Hepatocyte (in vitro differentiated cells): ENCODE measurements around the gene NTSR1. TPM values are rescaled to one million over a fixed set of nuclear protein-coding genes. Genes with fewer than 3 reads are reported as not detected.

Experiments
- DNase-seq: peaks from one replicate; pipeline ENCODE4 v3.0.0-alpha.2; 2016; ENCODE audit warnings: low spot score
- H2AFZ ChIP-seq: fragments of 200-600 bp; sonication (generic); 2 replicates; pipeline ENCODE4 v1.6.0; 2016; ENCODE audit warnings: antibody characterized with exemption, mild to moderate bottlenecking
- H3K27ac ChIP-seq: fragments of 200-600 bp; sonication (generic); 2 replicates; pipeline ENCODE4 v1.5.1; 2016; ENCODE audit warnings: mild to moderate bottlenecking
- H3K27me3 ChIP-seq: fragments of 200-600 bp; sonication (generic); 2 replicates; pipeline ENCODE4 v1.6.1; 2016
- H3K36me3 ChIP-seq: fragments of 200-600 bp; sonication (generic); replicated peaks from 2 replicates; pipeline ENCODE4 v1.5.1; 2016; ENCODE audit warnings: low read depth; ENCODE audit not compliant: insufficient read depth
- H3K4me1 ChIP-seq: fragments of 200-600 bp; sonication (generic); 2 replicates; pipeline ENCODE4 v1.5.1; 2016; ENCODE audit warnings: mild to moderate bottlenecking, moderate library complexity; ENCODE audit not compliant: insufficient read depth
- H3K4me2 ChIP-seq: fragments of 200-600 bp; sonication (generic); 2 replicates; pipeline ENCODE4 v1.6.0; 2016
- H3K4me3 ChIP-seq: fragments of 200-600 bp; sonication (generic); 2 replicates; pipeline ENCODE4 v1.5.1; 2016; ENCODE audit warnings: mild to moderate bottlenecking
- H3K79me2 ChIP-seq: fragments of 200-600 bp; sonication (generic); 2 replicates; pipeline ENCODE4 v1.6.0; 2017; ENCODE audit warnings: mild to moderate bottlenecking
- H3K9me2 ChIP-seq: fragments of 200-600 bp; sonication (generic); replicated peaks from 2 replicates; pipeline ENCODE4 v1.6.0; 2017; ENCODE audit warnings: mild to moderate bottlenecking; ENCODE audit not compliant: insufficient read depth
- H3K9me3 ChIP-seq: fragments of 200-600 bp; sonication (generic); 2 replicates; pipeline ENCODE4 v1.5.1; 2016; ENCODE audit warnings: low read depth, mild to moderate bottlenecking
- H4K20me1 ChIP-seq: fragments of 200-600 bp; sonication (generic); 2 replicates; pipeline ENCODE4 v1.6.0; 2016; ENCODE audit warnings: mild to moderate bottlenecking; ENCODE audit not compliant: insufficient read depth, poor library complexity, severe bottlenecking
- EZH2 ChIP-seq: fragments of 200-600 bp; sonication (generic); IDR thresholded peaks from 2 replicates; pipeline ENCODE4 v1.6.1; 2016; ENCODE audit warnings: antibody characterized with exemption, mild to moderate bottlenecking, borderline replicate concordance
- EZH2phosphoT487 ChIP-seq: fragments of 200-600 bp; sonication (generic); IDR thresholded peaks from one replicate; pipeline ENCODE4 v1.6.1; 2018; ENCODE audit warnings: antibody characterized with exemption, mild to moderate bottlenecking, low read depth, moderate library complexity; ENCODE audit not compliant: unreplicated experiment, severe bottlenecking
- WGBS: methylation state at CpG from one replicate; pipeline ENCODE4 v1.1.6; 2016; ENCODE audit warnings: low lambda C conversion rate; ENCODE audit errors: missing lambda C conversion rate; 5-methylcytosine and 5-hydroxymethylcytosine counted together
- polyA plus RNA-seq: library from polyadenylated mRNA; unstranded; fragments of >200 nt; fragmentation: Nextera tagmentation; extraction: Ambion mirVana; gene quantifications from 2 replicates; pipeline ENCODE4 v1.2.1, GENCODE V29; 2016
- total RNA-seq: library from RNA; depleted of rRNA; stranded (reverse); fragments of >200 nt; gene quantifications from 2 replicates; pipeline ENCODE4 v1.2.3, GENCODE V29; 2014
- TF ChIP-seq, protein P1 (sequence below): fragments of 200-600 bp; sonication (generic); IDR thresholded peaks from 2 replicates; pipeline ENCODE4 v1.5.1; 2016; ENCODE audit warnings: antibody characterized with exemption, mild to moderate bottlenecking; ENCODE audit not compliant: poor library complexity

Gene NTSR1
- total and polyA plus RNA-seq, 2 experiments from 2014 or later = 0.37 TPM; not detected in 1

DNA sequence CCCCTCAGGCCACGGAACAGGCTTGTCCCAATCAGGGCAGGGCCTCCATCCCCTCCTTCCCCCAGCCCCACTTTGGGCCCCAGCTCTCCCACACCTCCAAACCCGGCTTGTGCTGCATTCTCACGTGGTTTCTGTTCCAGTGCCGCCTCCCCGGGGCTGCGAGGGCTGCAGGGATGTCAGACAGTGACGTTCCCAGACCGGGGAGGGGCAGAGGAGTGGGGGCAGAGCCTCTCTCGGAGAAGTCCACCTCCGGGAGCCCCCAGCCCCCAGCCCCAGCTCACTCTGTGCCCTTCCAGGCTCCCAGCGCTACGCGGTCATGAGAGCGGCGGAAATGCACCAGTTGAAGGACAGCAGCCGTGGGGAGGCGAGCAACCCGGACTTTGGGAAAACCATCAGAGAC lies 47.9 kb upstream of the NTSR1 start:
- H3K79me2 ChIP-seq = no peaks in the 10 kb centered on the region
- no peaks in the 10 kb centered on the region for H3K36me3 ChIP-seq
- H3K4me2 ChIP-seq = no peak overlapping the region
- no peak overlapping the region for H2AFZ ChIP-seq
- TF ChIP-seq, protein P1, sequence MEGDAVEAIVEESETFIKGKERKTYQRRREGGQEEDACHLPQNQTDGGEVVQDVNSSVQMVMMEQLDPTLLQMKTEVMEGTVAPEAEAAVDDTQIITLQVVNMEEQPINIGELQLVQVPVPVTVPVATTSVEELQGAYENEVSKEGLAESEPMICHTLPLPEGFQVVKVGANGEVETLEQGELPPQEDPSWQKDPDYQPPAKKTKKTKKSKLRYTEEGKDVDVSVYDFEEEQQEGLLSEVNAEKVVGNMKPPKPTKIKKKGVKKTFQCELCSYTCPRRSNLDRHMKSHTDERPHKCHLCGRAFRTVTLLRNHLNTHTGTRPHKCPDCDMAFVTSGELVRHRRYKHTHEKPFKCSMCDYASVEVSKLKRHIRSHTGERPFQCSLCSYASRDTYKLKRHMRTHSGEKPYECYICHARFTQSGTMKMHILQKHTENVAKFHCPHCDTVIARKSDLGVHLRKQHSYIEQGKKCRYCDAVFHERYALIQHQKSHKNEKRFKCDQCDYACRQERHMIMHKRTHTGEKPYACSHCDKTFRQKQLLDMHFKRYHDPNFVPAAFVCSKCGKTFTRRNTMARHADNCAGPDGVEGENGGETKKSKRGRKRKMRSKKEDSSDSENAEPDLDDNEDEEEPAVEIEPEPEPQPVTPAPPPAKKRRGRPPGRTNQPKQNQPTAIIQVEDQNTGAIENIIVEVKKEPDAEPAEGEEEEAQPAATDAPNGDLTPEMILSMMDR = no peak
- no peak for TF ChIP-seq EZH2phosphoT487
- no peak for TF ChIP-seq EZH2
- H3K27ac ChIP-seq = no peak overlapping the region
- H3K9me2 ChIP-seq = no peaks in the 10 kb centered on the region
- no peak for DNase-seq
- H3K9me3 ChIP-seq = no peaks in the 10 kb centered on the region
- 85% methylated on average over 18 of the region's 18 CpGs for WGBS
- H4K20me1 ChIP-seq = no peaks in the 10 kb centered on the region
- peaks cover 7% of the 10 kb centered on the region for H3K4me1 ChIP-seq
- no peak overlapping the region for H3K4me3 ChIP-seq
- no peaks in the 10 kb centered on the region for H3K27me3 ChIP-seq

DNA sequence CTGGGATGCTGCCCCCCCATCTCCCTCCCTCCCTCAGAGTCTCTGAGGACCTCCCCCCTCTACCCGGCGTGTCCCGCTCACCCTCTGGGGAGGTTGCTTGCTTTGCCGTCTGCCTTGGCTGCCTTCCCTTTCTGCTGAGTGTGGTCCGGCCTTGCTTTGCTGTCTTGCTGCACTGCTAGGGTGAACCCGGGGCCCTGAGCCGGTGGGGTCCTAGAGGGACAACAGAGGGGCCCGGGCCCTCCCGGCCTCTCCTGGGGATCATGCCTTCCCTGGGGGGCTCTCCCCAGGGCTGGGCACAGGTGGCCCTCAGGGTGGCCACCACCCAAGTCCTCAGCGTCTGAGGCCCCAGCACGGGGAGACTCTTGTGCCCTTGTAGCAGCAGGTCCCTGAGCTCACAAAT lies 47.0 kb upstream of the NTSR1 start:
- Histone ChIP-seq H3K4me1 (peaks cover 7% of the 10 kb centered on the region), H3K4me2 (no peak overlapping the region), H3K9me2 (no peaks in the 10 kb centered on the region), H3K27ac (no peak overlapping the region), H4K20me1 (no peaks in the 10 kb centered on the region), H3K4me3 (no peak overlapping the region), H2AFZ (no peak overlapping the region), H3K27me3 (no peaks in the 10 kb centered on the region), H3K79me2 (no peaks in the 10 kb centered on the region), H3K9me3 (no peaks in the 10 kb centered on the region), H3K36me3 (no peaks in the 10 kb centered on the region)
- 86% methylated on average over 8 of the region's 11 CpGs for WGBS
- TF ChIP-seq EZH2phosphoT487 (no peak), EZH2 (no peak)
- TF ChIP-seq, protein P1 = no peak
- DNase-seq = no peak

DNA sequence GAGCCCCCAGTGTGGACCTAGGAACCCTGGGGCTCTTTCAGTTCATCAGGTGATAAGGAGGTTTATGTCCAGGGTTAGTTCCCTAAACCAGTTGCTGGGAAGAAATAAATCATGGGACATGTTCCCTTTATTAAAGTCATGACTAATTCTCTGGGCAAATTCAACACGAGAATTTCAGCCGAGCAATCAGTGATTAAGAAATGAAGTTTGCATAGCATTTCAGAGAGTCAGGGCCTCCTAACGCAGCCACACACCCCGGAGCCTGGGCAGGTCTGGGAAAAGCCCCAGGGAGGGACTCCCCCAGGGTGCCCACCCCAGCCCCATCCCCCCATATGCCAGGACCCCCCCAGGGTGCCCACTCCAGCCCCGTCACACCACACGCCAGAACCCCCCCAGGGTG lies 46.2 kb upstream of the NTSR1 start:
- H3K4me1 ChIP-seq = peaks cover 7% of the 10 kb centered on the region
- H3K4me3 ChIP-seq = no peak overlapping the region
- no peak overlapping the region for H3K4me2 ChIP-seq
- H3K9me2 ChIP-seq = no peaks in the 10 kb centered on the region
- H2AFZ ChIP-seq = no peak overlapping the region
- no peaks in the 10 kb centered on the region for H3K36me3 ChIP-seq
- WGBS = 71% methylated on average over 4 of the region's 6 CpGs
- DNase-seq = no peak
- TF ChIP-seq, protein P1 = no peak
- TF ChIP-seq EZH2phosphoT487 (no peak), EZH2 (no peak)
- no peak overlapping the region for H3K27ac ChIP-seq
- no peaks in the 10 kb centered on the region for H3K79me2 ChIP-seq
- no peaks in the 10 kb centered on the region for H3K9me3 ChIP-seq
- no peaks in the 10 kb centered on the region for H3K27me3 ChIP-seq
- no peaks in the 10 kb centered on the region for H4K20me1 ChIP-seq
